Measurements from ENCODE around the gene PLEK2.

The PLEK2 gene

GRCh38 chr14:67449096-67449495 is 37.1 kb upstream of the PLEK2 start:
- H3K4me3 ChIP-seq (ENCODE audit: low read length), result no peak overlapping the region
- DNase-seq (ENCODE audit: low read depth), result no peak
- TF ChIP-seq, protein P1, sequence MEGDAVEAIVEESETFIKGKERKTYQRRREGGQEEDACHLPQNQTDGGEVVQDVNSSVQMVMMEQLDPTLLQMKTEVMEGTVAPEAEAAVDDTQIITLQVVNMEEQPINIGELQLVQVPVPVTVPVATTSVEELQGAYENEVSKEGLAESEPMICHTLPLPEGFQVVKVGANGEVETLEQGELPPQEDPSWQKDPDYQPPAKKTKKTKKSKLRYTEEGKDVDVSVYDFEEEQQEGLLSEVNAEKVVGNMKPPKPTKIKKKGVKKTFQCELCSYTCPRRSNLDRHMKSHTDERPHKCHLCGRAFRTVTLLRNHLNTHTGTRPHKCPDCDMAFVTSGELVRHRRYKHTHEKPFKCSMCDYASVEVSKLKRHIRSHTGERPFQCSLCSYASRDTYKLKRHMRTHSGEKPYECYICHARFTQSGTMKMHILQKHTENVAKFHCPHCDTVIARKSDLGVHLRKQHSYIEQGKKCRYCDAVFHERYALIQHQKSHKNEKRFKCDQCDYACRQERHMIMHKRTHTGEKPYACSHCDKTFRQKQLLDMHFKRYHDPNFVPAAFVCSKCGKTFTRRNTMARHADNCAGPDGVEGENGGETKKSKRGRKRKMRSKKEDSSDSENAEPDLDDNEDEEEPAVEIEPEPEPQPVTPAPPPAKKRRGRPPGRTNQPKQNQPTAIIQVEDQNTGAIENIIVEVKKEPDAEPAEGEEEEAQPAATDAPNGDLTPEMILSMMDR (IDR thresholded peaks at IDR 0.05; ENCODE audit: insufficient read depth, low read depth, low read length, missing control alignments), result no peak

DNA sequence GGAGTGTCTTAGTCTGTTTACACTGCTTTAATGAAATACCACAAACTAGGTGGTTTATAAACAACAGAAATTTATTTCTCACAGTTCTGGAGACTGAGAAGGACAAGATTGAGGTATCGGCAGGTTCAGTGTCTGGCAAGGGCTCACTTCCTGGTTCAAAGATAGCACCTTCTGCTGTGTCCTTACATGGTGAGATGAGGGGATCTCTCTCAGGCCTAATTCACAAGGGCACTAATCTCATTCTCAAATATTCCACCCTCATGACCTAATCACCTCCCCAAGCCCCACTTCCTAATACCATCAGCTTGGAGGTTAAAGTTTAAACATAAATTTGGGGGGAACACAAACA is 35.0 kb upstream of the PLEK2 start:
- no peak overlapping the region for H3K4me3 ChIP-seq (ENCODE audit: low read length)
- TF ChIP-seq, protein P1 (IDR thresholded peaks at IDR 0.05; ENCODE audit: insufficient read depth, low read depth, low read length, missing control alignments), result no peak
- no peak for DNase-seq (ENCODE audit: low read depth)

DNA sequence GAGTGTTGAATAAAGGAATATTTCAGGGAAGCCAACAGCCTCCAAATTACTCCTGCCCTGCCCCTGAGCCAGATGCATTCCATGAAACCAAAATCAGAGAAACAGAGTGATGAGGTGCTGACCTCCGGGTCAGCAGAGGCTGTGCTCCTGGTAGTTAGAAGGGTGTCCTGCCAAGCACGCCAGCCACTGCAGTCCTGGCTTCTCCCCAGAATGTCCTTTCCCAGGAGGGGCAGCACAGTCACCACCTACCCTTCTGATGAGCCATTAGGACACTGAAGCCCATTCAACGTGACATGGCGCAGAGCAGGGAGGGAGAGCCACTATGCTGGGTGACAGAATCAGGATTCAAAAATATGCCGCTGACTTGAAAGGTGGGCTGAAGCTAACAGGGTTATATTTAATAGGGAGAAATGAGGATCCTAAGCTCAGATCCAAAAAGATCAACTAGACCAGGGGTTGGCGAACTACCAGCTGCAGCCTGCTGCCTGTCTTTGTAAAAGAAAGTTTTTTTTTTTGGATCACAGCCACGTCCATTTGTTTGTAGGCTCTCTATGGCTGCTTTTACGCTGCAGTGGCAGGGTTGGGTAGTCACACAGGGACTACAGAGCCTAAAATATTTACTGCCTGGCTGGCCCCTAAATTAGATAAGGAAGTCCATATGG is 34.5 kb upstream of the PLEK2 start:
- TF ChIP-seq, protein P1 (IDR thresholded peaks at IDR 0.05; ENCODE audit: insufficient read depth, low read depth, low read length, missing control alignments), result no peak
- no peak overlapping the region for H3K4me3 ChIP-seq (ENCODE audit: low read length)
- DNase-seq (ENCODE audit: low read depth), result no peak

DNA sequence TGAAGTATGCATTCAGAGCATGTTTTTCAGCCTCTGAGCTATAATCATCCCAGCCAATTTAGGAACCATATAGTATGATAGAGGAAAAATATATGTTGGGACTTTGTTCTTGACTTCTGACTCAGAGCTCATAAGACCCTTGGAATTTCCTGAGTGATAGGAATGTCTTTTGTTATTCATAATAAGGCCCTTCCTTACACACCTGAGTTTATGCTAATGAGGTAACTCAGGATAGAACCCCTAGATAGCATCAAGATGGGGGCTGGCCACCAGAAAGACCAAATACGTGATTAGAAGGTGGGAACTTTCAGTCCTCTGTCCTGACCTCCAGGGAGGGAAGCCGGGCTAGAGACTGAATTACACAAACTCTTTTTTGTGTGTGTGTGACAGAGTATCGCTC is 32.4 kb upstream of the PLEK2 start:
- no peak overlapping the region for H3K4me3 ChIP-seq (ENCODE audit: low read length)
- TF ChIP-seq, protein P1 (IDR thresholded peaks at IDR 0.05; ENCODE audit: insufficient read depth, low read depth, low read length, missing control alignments), result no peak
- peak; percentile 80 for DNase-seq (ENCODE audit: low read depth)

DNA sequence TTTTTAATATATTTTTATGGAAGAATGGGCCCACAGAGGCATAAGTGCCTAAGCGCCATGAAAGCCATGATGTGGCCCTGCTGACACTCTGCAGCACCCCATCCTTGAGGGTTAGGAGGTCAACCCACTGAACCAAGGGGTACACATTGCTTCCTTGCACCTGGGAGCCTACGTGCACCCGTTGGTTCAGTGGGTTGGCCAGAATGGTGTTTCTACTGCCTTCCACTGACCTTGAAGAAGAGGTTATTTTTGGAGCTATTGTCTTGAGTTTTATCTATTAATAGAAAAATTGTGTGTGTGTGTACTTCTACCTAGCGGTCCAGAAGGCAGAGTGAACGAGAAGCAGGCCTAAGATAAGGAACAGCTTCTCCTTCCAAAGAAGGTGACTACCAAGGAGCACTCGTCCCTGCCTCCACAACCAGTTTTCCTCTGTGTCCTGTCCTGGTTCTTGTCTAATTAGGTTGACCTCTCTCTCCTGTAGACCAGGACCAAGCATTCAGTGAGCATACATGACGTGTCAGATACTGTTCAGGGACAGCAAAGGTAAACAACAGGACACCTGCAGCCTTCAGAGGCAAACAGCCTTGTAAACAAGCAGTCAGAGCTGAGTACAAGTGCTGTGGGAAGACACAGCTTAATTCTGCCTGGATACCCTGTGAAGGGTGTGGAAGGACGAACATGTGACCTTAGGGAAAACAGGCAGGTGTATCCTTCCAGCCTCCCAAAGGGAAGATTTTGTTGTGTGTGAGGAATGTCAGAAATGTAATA is 30.4 kb upstream of the PLEK2 start:
- no peak for DNase-seq (ENCODE audit: low read depth)
- TF ChIP-seq, protein P1 (IDR thresholded peaks at IDR 0.05; ENCODE audit: insufficient read depth, low read depth, low read length, missing control alignments), result no peak
- H3K4me3 ChIP-seq (ENCODE audit: low read length), result no peak overlapping the region

GRCh38 chr14:67441672-67442071 is 29.7 kb upstream of the PLEK2 start:
- no peak overlapping the region for H3K4me3 ChIP-seq (ENCODE audit: low read length)
- DNase-seq (ENCODE audit: low read depth), result no peak
- TF ChIP-seq, protein P1 (IDR thresholded peaks at IDR 0.05; ENCODE audit: insufficient read depth, low read depth, low read length, missing control alignments), result no peak
